NB4 (cell line): Measurements from ENCODE around the gene JAZF1.

ENCODE experiments used
- MAX ChIP-seq: IDR thresholded peaks from 2 replicates; pipeline ENCODE4 v1.6.1; 2011; ENCODE audit warnings: low read depth, low read length
- MYC ChIP-seq: IDR thresholded peaks from 2 replicates; pipeline ENCODE4 v1.6.1; 2011; ENCODE audit warnings: low read depth, low read length
- TF ChIP-seq, protein P1 (sequence below): IDR thresholded peaks from one replicate; pipeline ENCODE4 v1.5.1; 2012; ENCODE audit warnings: low read depth, low read length

- TF ChIP-seq, protein P1, sequence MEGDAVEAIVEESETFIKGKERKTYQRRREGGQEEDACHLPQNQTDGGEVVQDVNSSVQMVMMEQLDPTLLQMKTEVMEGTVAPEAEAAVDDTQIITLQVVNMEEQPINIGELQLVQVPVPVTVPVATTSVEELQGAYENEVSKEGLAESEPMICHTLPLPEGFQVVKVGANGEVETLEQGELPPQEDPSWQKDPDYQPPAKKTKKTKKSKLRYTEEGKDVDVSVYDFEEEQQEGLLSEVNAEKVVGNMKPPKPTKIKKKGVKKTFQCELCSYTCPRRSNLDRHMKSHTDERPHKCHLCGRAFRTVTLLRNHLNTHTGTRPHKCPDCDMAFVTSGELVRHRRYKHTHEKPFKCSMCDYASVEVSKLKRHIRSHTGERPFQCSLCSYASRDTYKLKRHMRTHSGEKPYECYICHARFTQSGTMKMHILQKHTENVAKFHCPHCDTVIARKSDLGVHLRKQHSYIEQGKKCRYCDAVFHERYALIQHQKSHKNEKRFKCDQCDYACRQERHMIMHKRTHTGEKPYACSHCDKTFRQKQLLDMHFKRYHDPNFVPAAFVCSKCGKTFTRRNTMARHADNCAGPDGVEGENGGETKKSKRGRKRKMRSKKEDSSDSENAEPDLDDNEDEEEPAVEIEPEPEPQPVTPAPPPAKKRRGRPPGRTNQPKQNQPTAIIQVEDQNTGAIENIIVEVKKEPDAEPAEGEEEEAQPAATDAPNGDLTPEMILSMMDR, result no peak
- TF ChIP-seq MYC (no peak), MAX (no peak)
These were observed 370.4 kb downstream of the JAZF1 start for GRCh38 chr7:27810186-27810585.
